Endometrium (tissue), 2 donors: ENCODE results near the gene ABCA4.

Source experiments
- FAIRE-seq: peaks from 2 replicates; lab custom pipeline; 2012; peaks lifted over from hg19 to GRCh38; lab: Jason Lieb, UNC
- donor health status: control.
- donor health status: control.

The ABCA4 gene

GRCh38 chr1:94122201-94122970, 1.4 kb upstream of the ABCA4 start:
- FAIRE-seq, result no peak

GRCh38 chr1:94121411-94121821, 468 bp upstream of the ABCA4 start:
- no peak for FAIRE-seq

- FAIRE-seq, result no peak
Observed at GRCh38 chr1:94120570-94120901, 412 bp downstream of the ABCA4 start.

GRCh38 chr1:94119796-94120569, 965 bp downstream of the ABCA4 start:
- no peak for FAIRE-seq

- no peak for FAIRE-seq
Observed at GRCh38 chr1:94119306-94119705, 1.6 kb downstream of the ABCA4 start.

- no peak for FAIRE-seq
Observed at GRCh38 chr1:94118471-94118870, 2.5 kb downstream of the ABCA4 start.

GRCh38 chr1:94118013-94118412, 2.9 kb downstream of the ABCA4 start:
- FAIRE-seq, result no peak

- FAIRE-seq, result no peak
Observed at GRCh38 chr1:94117259-94117851, 3.6 kb downstream of the ABCA4 start.

- FAIRE-seq, result no peak
Observed at GRCh38 chr1:94115900-94116436, 5.0 kb downstream of the ABCA4 start.

GRCh38 chr1:94115254-94115899, 5.6 kb downstream of the ABCA4 start:
- FAIRE-seq, result no peak

- FAIRE-seq, result no peak
Observed at GRCh38 chr1:94113589-94114226, 7.2 kb downstream of the ABCA4 start.

GRCh38 chr1:94111879-94112278, 9.1 kb downstream of the ABCA4 start:
- FAIRE-seq, result no peak

GRCh38 chr1:94110946-94111740, 9.8 kb downstream of the ABCA4 start:
- FAIRE-seq, result no peak

- no peak for FAIRE-seq
Observed at GRCh38 chr1:94110021-94110761, 10.8 kb downstream of the ABCA4 start.

GRCh38 chr1:94109478-94109877, 11.5 kb downstream of the ABCA4 start:
- no peak for FAIRE-seq

GRCh38 chr1:94107141-94107540, 13.8 kb downstream of the ABCA4 start:
- no peak for FAIRE-seq

GRCh38 chr1:94106716-94107115, 14.2 kb downstream of the ABCA4 start:
- no peak for FAIRE-seq

GRCh38 chr1:94105957-94106529, 14.9 kb downstream of the ABCA4 start:
- FAIRE-seq, result no peak

- FAIRE-seq, result no peak
Observed at GRCh38 chr1:94105581-94105952, 15.4 kb downstream of the ABCA4 start.
